IMR-90 (cell line): ENCODE measurements around the gene CNGB1. TPM values are rescaled to one million over a fixed set of nuclear protein-coding genes. Genes with fewer than 3 reads are reported as not detected.

Experiments
- ATAC-seq: fragments of 200-7000 bp; cut with Tn5 transposase; 2 replicates; pipeline ENCODE4 v1.9.1; 2020; ENCODE audit warnings: low read depth, mild to moderate bottlenecking, moderate library complexity
- BruUV-seq: library from RNA; stranded (reverse); fragments of 400-500 nt; replicated peaks from 2 replicates; lab custom pipeline; 2021; lab: Mats Ljungman, UMichigan
- CTCF ChIA-PET: fragments of 300-600 bp; formaldehyde crosslinking; extraction: SDS; loops from one replicate; lab custom pipeline; 2021; ENCODE audit warnings: antibody characterized with exemption; lab: Yijun Ruan, JAX
- POLR2A ChIA-PET: fragments of 300-600 bp; sonication (Branson Sonifier 250); formaldehyde crosslinking; loops from one replicate; lab custom pipeline; 2022; ENCODE audit warnings: antibody characterized with exemption; ENCODE audit not compliant: unreplicated experiment; lab: Charles Lee
- DNase-seq: peaks from one replicate; pipeline ENCODE4 v3.0.0; 2013
- H2AFZ ChIP-seq: replicated peaks from 2 replicates; pipeline ENCODE3; 2013; ENCODE audit warnings: low read length, mild to moderate bottlenecking; ENCODE audit not compliant: poor library complexity
- H2AK5ac ChIP-seq: 2 replicates; pipeline ENCODE4 v1.6.1; 2013; ENCODE audit warnings: low read depth, low read length, inconsistent platforms
- H2AK9ac ChIP-seq: replicated peaks from 2 replicates; pipeline ENCODE3; 2013; ENCODE audit warnings: mild to moderate bottlenecking, low read depth, low read length, moderate library complexity; ENCODE audit not compliant: poor library complexity
- H2BK120ac ChIP-seq: 2 replicates; pipeline ENCODE4 v1.6.1; 2013; ENCODE audit warnings: low read depth, low read length, inconsistent platforms
- H2BK15ac ChIP-seq: 3 replicates; pipeline ENCODE4 v1.6.1; 2013; ENCODE audit warnings: low read depth, low read length, inconsistent platforms
- H2BK20ac ChIP-seq: 2 replicates; pipeline ENCODE4 v1.6.1; 2013; ENCODE audit warnings: low read depth, mild to moderate bottlenecking, inconsistent platforms, low read length, moderate library complexity
- H2BK5ac ChIP-seq: 2 replicates; pipeline ENCODE4 v1.6.1; 2013; ENCODE audit warnings: mild to moderate bottlenecking, low read depth, low read length, inconsistent platforms; ENCODE audit not compliant: poor library complexity, severe bottlenecking
- H3K14ac ChIP-seq: replicated peaks from 2 replicates; pipeline ENCODE4 v1.6.1; 2013; ENCODE audit warnings: low read depth, low read length, inconsistent platforms
- H3K18ac ChIP-seq: 2 replicates; pipeline ENCODE4 v1.6.1; 2013; ENCODE audit warnings: low read depth, low read length, control low read depth
- H3K23ac ChIP-seq: 2 replicates; pipeline ENCODE4 v1.6.1; 2013; ENCODE audit warnings: low read depth, low read length, inconsistent platforms
- H3K27ac ChIP-seq: 2 replicates; pipeline ENCODE4 v1.5.1; 2013; ENCODE audit warnings: mild to moderate bottlenecking, control low read depth, low read length; ENCODE audit not compliant: insufficient read depth
- H3K27me3 ChIP-seq: 2 replicates; pipeline ENCODE4 v1.6.1; 2013; ENCODE audit warnings: low read length; ENCODE audit not compliant: control insufficient read depth, insufficient read depth
- H3K36me3 ChIP-seq: 2 replicates; pipeline ENCODE4 v1.6.1; 2013; ENCODE audit warnings: low read length, mixed read lengths; ENCODE audit not compliant: control insufficient read depth, insufficient read depth
- H3K4ac ChIP-seq: 2 replicates; pipeline ENCODE4 v1.6.1; 2013; ENCODE audit warnings: low read depth, low read length, inconsistent platforms
- H3K4me1 ChIP-seq: 2 replicates; pipeline ENCODE4 v1.6.1; 2013; ENCODE audit warnings: low read length, mixed read lengths; ENCODE audit not compliant: control insufficient read depth, insufficient read depth
- H3K4me2 ChIP-seq: 2 replicates; pipeline ENCODE4 v1.6.1; 2013; ENCODE audit warnings: low read depth, mild to moderate bottlenecking, control low read depth, low read length, moderate library complexity
- H3K4me3 ChIP-seq: 2 replicates; pipeline ENCODE4 v1.5.1; 2013; ENCODE audit warnings: low read depth, mild to moderate bottlenecking, control low read depth, low read length, moderate library complexity; ENCODE audit not compliant: insufficient read depth
- H3K56ac ChIP-seq: 2 replicates; pipeline ENCODE4 v1.6.1; 2013; ENCODE audit warnings: low read length, inconsistent platforms; ENCODE audit not compliant: insufficient read depth; ENCODE audit errors: extremely low read depth
- H3K79me1 ChIP-seq, 2 experiments: 2 replicates each; pipeline ENCODE4 v1.6.1; 2013; ENCODE audit warnings: low read length in 2 of 2, inconsistent platforms in 1 of 2, low read depth in 1 of 2
- H3K9ac ChIP-seq: 2 replicates; pipeline ENCODE4 v1.6.1; 2013; ENCODE audit warnings: low read depth, low read length, control low read depth
- H3K9me1 ChIP-seq: 2 replicates; pipeline ENCODE4 v1.6.1; 2013; ENCODE audit warnings: low read length, inconsistent platforms; ENCODE audit not compliant: insufficient read depth
- H3K9me3 ChIP-seq: 2 replicates; pipeline ENCODE4 v1.6.1; 2013; ENCODE audit warnings: low read length; ENCODE audit not compliant: control insufficient read depth, insufficient read depth
- H4K20me1 ChIP-seq: 2 replicates; pipeline ENCODE4 v1.6.1; 2013; ENCODE audit warnings: low read length, inconsistent platforms; ENCODE audit not compliant: insufficient read depth
- H4K5ac ChIP-seq: 2 replicates; pipeline ENCODE4 v1.6.1; 2013; ENCODE audit warnings: mild to moderate bottlenecking, low read depth, low read length, control low read depth
- H4K8ac ChIP-seq, 2 experiments: 2 replicates each; pipeline ENCODE4 v1.6.1; 2013; ENCODE audit warnings: low read depth in 2 of 2, low read length in 2 of 2, control low read depth in 1 of 2, inconsistent platforms in 1 of 2
- H4K91ac ChIP-seq: 2 replicates; pipeline ENCODE4 v1.6.1; 2013; ENCODE audit warnings: low read depth, low read length, inconsistent platforms; ENCODE audit not compliant: insufficient read depth
- BHLHE40 ChIP-seq: fragments of 150-350 bp; IDR thresholded peaks from 2 replicates; pipeline ENCODE4 v1.6.1; 2016; ENCODE audit warnings: mild to moderate bottlenecking, low read depth, low read length
- CEBPB ChIP-seq: IDR thresholded peaks from 2 replicates; pipeline ENCODE4 v1.6.1; 2012; ENCODE audit warnings: low read depth, low read length, improper control_type of control experiment
- CHD1 ChIP-seq: IDR thresholded peaks from 2 replicates; pipeline ENCODE4 v1.6.1; 2012; ENCODE audit warnings: low read depth, low read length, improper control_type of control experiment
- FOS ChIP-seq: fragments of 150-350 bp; IDR thresholded peaks from 2 replicates; pipeline ENCODE4 v1.6.1; 2016; ENCODE audit warnings: low read depth, low read length
- MAFK ChIP-seq: IDR thresholded peaks from 2 replicates; pipeline ENCODE4 v1.6.1; 2012; ENCODE audit warnings: low read depth, low read length, improper control_type of control experiment
- MAZ ChIP-seq: IDR thresholded peaks from 2 replicates; pipeline ENCODE4 v1.6.1; 2012; ENCODE audit warnings: low read depth, mild to moderate bottlenecking, low read length, improper control_type of control experiment, moderate library complexity, borderline replicate concordance
- MXI1 ChIP-seq: IDR thresholded peaks from 2 replicates; pipeline ENCODE4 v1.6.1; 2012; ENCODE audit warnings: low read depth, mild to moderate bottlenecking, low read length, moderate library complexity, borderline replicate concordance
- POLR2A ChIP-seq: IDR thresholded peaks from 2 replicates; pipeline ENCODE4 v1.6.1; 2012; ENCODE audit warnings: mild to moderate bottlenecking, low read depth, low read length
- RAD21 ChIP-seq: IDR thresholded peaks from 2 replicates; pipeline ENCODE4 v1.6.1; 2012; ENCODE audit warnings: low read length, improper control_type of control experiment
- RCOR1 ChIP-seq: IDR thresholded peaks from 2 replicates; pipeline ENCODE4 v1.6.1; 2012; ENCODE audit warnings: mild to moderate bottlenecking, low read length, improper control_type of control experiment; ENCODE audit not compliant: insufficient replicate concordance
- RFX5 ChIP-seq: IDR thresholded peaks from 2 replicates; pipeline ENCODE4 v1.8.0; 2012; ENCODE audit warnings: low read depth, mild to moderate bottlenecking, low read length, moderate library complexity
- SMC3 ChIP-seq: fragments of 150-350 bp; IDR thresholded peaks from 2 replicates; pipeline ENCODE4 v1.6.1; 2016; ENCODE audit warnings: low read depth, mild to moderate bottlenecking, antibody characterized with exemption, low read length, moderate library complexity
- WGBS, 2 experiments: methylation state at CpG; one replicate each; pipeline versions ENCODE4 v1.1.5 to v1.1.7; 2013; ENCODE audit warnings: missing lambda C conversion rate in 2 of 2; ENCODE audit not compliant: insufficient read length in 1 of 2; ENCODE audit errors: extremely low coverage in 2 of 2; 5-methylcytosine and 5-hydroxymethylcytosine counted together
- dilution Hi-C: fragments of 300-500 bp; cut with HindIII; formaldehyde crosslinking; loops from one replicate; pipeline ENCODE4 v1.14.3; 2018; ENCODE audit warnings: low sequenced_read_pairs; ENCODE audit not compliant: unreplicated experiment
- in situ Hi-C: fragments of 300-500 bp; cut with MboI; formaldehyde crosslinking; loops from 3 replicates; pipeline ENCODE4 v1.14.3; 2019; ENCODE audit warnings: low sequenced_read_pairs, inconsistent platforms, mixed read lengths
- intact Hi-C: fragments of 100-400 bp; cut with micrococcal nuclease; formaldehyde crosslinking; loops from 2 replicates; pipeline ENCODE4 v1.10.0; 2022
- polyA plus RNA-seq, 3 experiments: library from polyadenylated mRNA; depleted of rRNA; stranded (reverse); fragments of >200 nt; gene quantifications; 2 replicates each; pipeline ENCODE4 v1.2.3, GENCODE V29; 2012; ENCODE audit warnings: low replicate concordance in 1 of 3
- total RNA-seq: library from RNA; depleted of rRNA; stranded (reverse); fragments of >200 nt; gene quantifications from 2 replicates; pipeline ENCODE4 v1.2.3, GENCODE V29; 2012
- TF ChIP-seq, protein P1 (sequence below): conservative IDR thresholded peaks from 2 replicates; pipeline ENCODE4 v1.5.1; 2012; ENCODE audit warnings: mild to moderate bottlenecking, low read depth, low read length, improper control_type of control experiment
- TF ChIP-seq, protein P2 (sequence below): fragments of 150-350 bp; IDR thresholded peaks from 2 replicates; pipeline ENCODE4 v1.6.1; 2017; ENCODE audit warnings: mild to moderate bottlenecking, antibody characterized with exemption, low read length, low read depth
- TF ChIP-seq, protein P3 (sequence below): fragments of 150-350 bp; IDR thresholded peaks from 2 replicates; pipeline ENCODE4 v1.6.1; 2016; ENCODE audit warnings: low read depth, mild to moderate bottlenecking, low read length, moderate library complexity, borderline replicate concordance

Gene CNGB1
- total and polyA plus RNA-seq, 2 of the 4 experiments (the other 2 are of a cell fraction) = not detected

DNA sequence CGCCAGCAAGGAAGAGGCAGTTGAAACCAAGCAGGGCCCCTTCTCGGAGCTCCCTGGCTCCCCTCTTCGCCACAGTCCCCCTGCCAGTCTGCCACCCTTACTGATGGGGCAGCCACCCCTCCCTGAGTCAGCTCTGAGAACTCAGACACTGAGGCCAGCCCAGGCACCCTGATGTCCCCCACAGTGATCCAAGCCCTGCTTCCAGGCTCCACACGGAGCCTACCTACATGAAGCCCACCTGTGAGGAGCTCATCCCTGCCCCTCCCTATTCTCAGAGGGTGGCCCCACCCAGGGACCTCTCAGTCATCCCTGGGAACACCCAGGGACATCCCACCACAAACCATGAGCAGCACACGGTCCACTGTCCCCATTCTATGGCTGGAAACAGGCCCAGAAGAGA lies 8.9 kb downstream of the CNGB1 start:
- H3K4me2 ChIP-seq = no peak overlapping the region
- H2AFZ ChIP-seq = peak overlapping the region; percentile 23
- no peak overlapping the region for H3K18ac ChIP-seq
- H3K9ac ChIP-seq = no peak overlapping the region
- H4K91ac ChIP-seq = no peak overlapping the region
- H3K4ac ChIP-seq = no peak overlapping the region
- ATAC-seq = no peak
- no peak overlapping the region for H2BK5ac ChIP-seq
- H3K79me1 ChIP-seq = no peaks in the 10 kb centered on the region
- POLR2A ChIA-PET = no interaction called here
- in situ Hi-C loops (no loop called here), dilution Hi-C loops (no loop called here), intact Hi-C loops (no loop called here)
- no peak overlapping the region for H4K8ac ChIP-seq
- H3K14ac ChIP-seq = no peak overlapping the region
- no peak overlapping the region for H2BK15ac ChIP-seq
- H2BK20ac ChIP-seq = no peak overlapping the region
- BruUV-seq = no TSS peak
- no peak overlapping the region for H3K56ac ChIP-seq
- no peaks in the 10 kb centered on the region for H3K36me3 ChIP-seq
- no peak overlapping the region for H3K23ac ChIP-seq
- no peaks in the 10 kb centered on the region; the same call in 1 of the 2 replicates for H3K4me1 ChIP-seq
- no peak overlapping the region for H4K5ac ChIP-seq
- H2BK120ac ChIP-seq = no peak overlapping the region
- H3K27me3 ChIP-seq = peaks cover 50% of the 10 kb centered on the region
- 6% methylated on average over 3 of the region's 5 CpGs; no CpG with 5 or more reads in 1 of the 2 experiments for WGBS, 2 experiments
- H3K27ac ChIP-seq = no peak overlapping the region
- H2AK9ac ChIP-seq = no peak overlapping the region
- no peaks in the 10 kb centered on the region for H3K9me3 ChIP-seq
- H2AK5ac ChIP-seq = no peak overlapping the region
- TF ChIP-seq, protein P1, sequence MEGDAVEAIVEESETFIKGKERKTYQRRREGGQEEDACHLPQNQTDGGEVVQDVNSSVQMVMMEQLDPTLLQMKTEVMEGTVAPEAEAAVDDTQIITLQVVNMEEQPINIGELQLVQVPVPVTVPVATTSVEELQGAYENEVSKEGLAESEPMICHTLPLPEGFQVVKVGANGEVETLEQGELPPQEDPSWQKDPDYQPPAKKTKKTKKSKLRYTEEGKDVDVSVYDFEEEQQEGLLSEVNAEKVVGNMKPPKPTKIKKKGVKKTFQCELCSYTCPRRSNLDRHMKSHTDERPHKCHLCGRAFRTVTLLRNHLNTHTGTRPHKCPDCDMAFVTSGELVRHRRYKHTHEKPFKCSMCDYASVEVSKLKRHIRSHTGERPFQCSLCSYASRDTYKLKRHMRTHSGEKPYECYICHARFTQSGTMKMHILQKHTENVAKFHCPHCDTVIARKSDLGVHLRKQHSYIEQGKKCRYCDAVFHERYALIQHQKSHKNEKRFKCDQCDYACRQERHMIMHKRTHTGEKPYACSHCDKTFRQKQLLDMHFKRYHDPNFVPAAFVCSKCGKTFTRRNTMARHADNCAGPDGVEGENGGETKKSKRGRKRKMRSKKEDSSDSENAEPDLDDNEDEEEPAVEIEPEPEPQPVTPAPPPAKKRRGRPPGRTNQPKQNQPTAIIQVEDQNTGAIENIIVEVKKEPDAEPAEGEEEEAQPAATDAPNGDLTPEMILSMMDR = no peak
- TF ChIP-seq MAZ (no peak), CHD1 (no peak), BHLHE40 (no peak), POLR2A (no peak), SMC3 (no peak), RAD21 (no peak), FOS (no peak), RFX5 (no peak), MAFK (no peak), CEBPB (no peak), RCOR1 (no peak), MXI1 (no peak)
- TF ChIP-seq, protein P2, sequence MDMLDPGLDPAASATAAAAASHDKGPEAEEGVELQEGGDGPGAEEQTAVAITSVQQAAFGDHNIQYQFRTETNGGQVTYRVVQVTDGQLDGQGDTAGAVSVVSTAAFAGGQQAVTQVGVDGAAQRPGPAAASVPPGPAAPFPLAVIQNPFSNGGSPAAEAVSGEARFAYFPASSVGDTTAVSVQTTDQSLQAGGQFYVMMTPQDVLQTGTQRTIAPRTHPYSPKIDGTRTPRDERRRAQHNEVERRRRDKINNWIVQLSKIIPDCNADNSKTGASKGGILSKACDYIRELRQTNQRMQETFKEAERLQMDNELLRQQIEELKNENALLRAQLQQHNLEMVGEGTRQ = no peak
- TF ChIP-seq, protein P3, sequence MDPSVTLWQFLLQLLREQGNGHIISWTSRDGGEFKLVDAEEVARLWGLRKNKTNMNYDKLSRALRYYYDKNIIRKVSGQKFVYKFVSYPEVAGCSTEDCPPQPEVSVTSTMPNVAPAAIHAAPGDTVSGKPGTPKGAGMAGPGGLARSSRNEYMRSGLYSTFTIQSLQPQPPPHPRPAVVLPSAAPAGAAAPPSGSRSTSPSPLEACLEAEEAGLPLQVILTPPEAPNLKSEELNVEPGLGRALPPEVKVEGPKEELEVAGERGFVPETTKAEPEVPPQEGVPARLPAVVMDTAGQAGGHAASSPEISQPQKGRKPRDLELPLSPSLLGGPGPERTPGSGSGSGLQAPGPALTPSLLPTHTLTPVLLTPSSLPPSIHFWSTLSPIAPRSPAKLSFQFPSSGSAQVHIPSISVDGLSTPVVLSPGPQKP = no peak
- no peak overlapping the region for H3K4me3 ChIP-seq
- CTCF ChIA-PET = interaction anchor here (0.6 kb wide), 1 partner anchor 208 kb away, joined by 3 read pairs; no protein-coding TSS in a partner anchor
- H3K9me1 ChIP-seq = no peaks in the 10 kb centered on the region
- H4K20me1 ChIP-seq = no peaks in the 10 kb centered on the region
- no peak for DNase-seq
